Activated CD8-positive, alpha-beta T cell treated with anti-CD3 and anti-CD28 coated beads for 36 hours (primary cell): ENCODE results near the gene LRMDA. TPM values are rescaled to one million over a fixed set of nuclear protein-coding genes. Genes with fewer than 3 reads are reported as not detected.

Source experiments
- ATAC-seq: fragments of 200-7000 bp; cut with Tn5 transposase; one replicate; pipeline ENCODE4 v1.10.0; 2021; ENCODE audit warnings: mild to moderate bottlenecking, moderate library complexity
- CTCF ChIA-PET: fragments of 350-600 bp; sonication (Branson Sonifier 250); formaldehyde crosslinking; loops from one replicate; lab custom pipeline; 2021; ENCODE audit warnings: antibody characterized with exemption; lab: Charles Lee
- POLR2A ChIA-PET: fragments of 350-600 bp; sonication (Branson Sonifier 250); formaldehyde crosslinking; loops from one replicate; lab custom pipeline; 2021; ENCODE audit warnings: antibody characterized with exemption; lab: Charles Lee
- DNase-seq: peaks from one replicate; pipeline ENCODE4 v3.0.0-alpha.2; 2020
- H3K27ac Mint-ChIP-seq: one replicate; pipeline ENCODE4 v1.8.0; 2021; ENCODE audit warnings: mild to moderate bottlenecking, mixed read lengths
- H3K27me3 Mint-ChIP-seq: one replicate; pipeline ENCODE4 v1.8.0; 2021; ENCODE audit warnings: mixed read lengths
- H3K36me3 Mint-ChIP-seq: one replicate; pipeline ENCODE4 v1.8.0; 2021; ENCODE audit warnings: low read depth, mixed read lengths
- H3K4me1 Mint-ChIP-seq: one replicate; pipeline ENCODE4 v1.8.0; 2021; ENCODE audit warnings: low read depth, mixed read lengths
- H3K4me3 Mint-ChIP-seq: one replicate; pipeline ENCODE4 v1.8.0; 2021; ENCODE audit warnings: mild to moderate bottlenecking, moderate library complexity, mixed read lengths
- H3K9me3 Mint-ChIP-seq: one replicate; pipeline ENCODE4 v1.8.0; 2021; ENCODE audit warnings: mixed read lengths
- CTCF ChIP-seq: fragments of 200-600 bp; IDR thresholded peaks from one replicate; pipeline ENCODE4 v1.8.0; 2022; ENCODE audit warnings: antibody characterized with exemption, mild to moderate bottlenecking
- intact Hi-C: fragments of 100-400 bp; cut with micrococcal nuclease; formaldehyde crosslinking; loops from one replicate; pipeline ENCODE4 v1.10.0; 2022
- total RNA-seq, 2 experiments: library from RNA; stranded (reverse); gene quantifications; one replicate each; pipeline ENCODE4 v1.2.3, GENCODE V29; 2021

LRMDA gene
- total RNA-seq, 2 experiments from 2014 or later, result not detected

GRCh38 chr10:75439811-75440210, 8.4 kb downstream of the LRMDA start:
- TF ChIP-seq CTCF, result no peak
- no peaks in the 10 kb centered on the region for H3K36me3 Mint-ChIP-seq

GRCh38 chr10:75440271-75440793, 8.9 kb downstream of the LRMDA start:
- Mint-ChIP-seq H3K4me1 (no peaks in the 10 kb centered on the region), H3K27me3 (peaks cover 5% of the 10 kb centered on the region), H3K36me3 (no peaks in the 10 kb centered on the region), H3K27ac (no peak overlapping the region), H3K4me3 (no peak overlapping the region), H3K9me3 (peaks cover 14% of the 10 kb centered on the region)
- ATAC-seq (no peak), DNase-seq (no peak)
- CTCF ChIA-PET, result no interaction called here
- POLR2A ChIA-PET, result no interaction called here
- TF ChIP-seq CTCF, result no peak
- intact Hi-C loops, result no loop called here

More at GRCh38 chr10:75439811-75440210, 8.4 kb downstream of the LRMDA start:
- no peak overlapping the region for H3K27ac Mint-ChIP-seq
- DNase-seq (no peak), ATAC-seq (no peak)
- intact Hi-C loops, result no loop called here
- CTCF ChIA-PET, result no interaction called here
- H3K4me1 Mint-ChIP-seq, result no peaks in the 10 kb centered on the region
- peaks cover 14% of the 10 kb centered on the region for H3K9me3 Mint-ChIP-seq
- H3K27me3 Mint-ChIP-seq, result peaks cover 6% of the 10 kb centered on the region
- POLR2A ChIA-PET, result no interaction called here
- no peak overlapping the region for H3K4me3 Mint-ChIP-seq

- Mint-ChIP-seq H3K4me1 (no peaks in the 10 kb centered on the region), H3K4me3 (no peak overlapping the region), H3K36me3 (no peaks in the 10 kb centered on the region), H3K27me3 (peaks cover 2% of the 10 kb centered on the region), H3K9me3 (peaks cover 15% of the 10 kb centered on the region), H3K27ac (no peak overlapping the region)
- no peak for DNase-seq
- ATAC-seq, result no peak
- intact Hi-C loops, result no loop called here
- ChIA-PET POLR2A (no interaction called here), CTCF (no interaction called here)
- no peak for TF ChIP-seq CTCF
Observed at GRCh38 chr10:75441196-75441595, 9.8 kb downstream of the LRMDA start.

- TF ChIP-seq CTCF, result no peak
- peaks cover 20% of the 10 kb centered on the region for H3K9me3 Mint-ChIP-seq
- ATAC-seq (no peak), DNase-seq (no peak)
- intact Hi-C loops, result no loop called here
- peaks cover 3% of the 10 kb centered on the region for H3K27me3 Mint-ChIP-seq
- no peak overlapping the region for H3K4me3 Mint-ChIP-seq
- no peak overlapping the region for H3K27ac Mint-ChIP-seq
- H3K4me1 Mint-ChIP-seq, result no peaks in the 10 kb centered on the region
- POLR2A ChIA-PET, result no interaction called here
- no peaks in the 10 kb centered on the region for H3K36me3 Mint-ChIP-seq
- CTCF ChIA-PET, result no interaction called here
Observed at GRCh38 chr10:75441682-75442081, 10.3 kb downstream of the LRMDA start.

- Mint-ChIP-seq H3K4me1 (no peaks in the 10 kb centered on the region), H3K9me3 (peaks cover 22% of the 10 kb centered on the region), H3K27ac (no peak overlapping the region), H3K36me3 (no peaks in the 10 kb centered on the region), H3K27me3 (peaks cover 5% of the 10 kb centered on the region), H3K4me3 (no peak overlapping the region)
- no peak for TF ChIP-seq CTCF
- no peak for ATAC-seq
- DNase-seq, result no peak
- intact Hi-C loops, result no loop called here
- ChIA-PET POLR2A (no interaction called here), CTCF (no interaction called here)
Observed at GRCh38 chr10:75443362-75443761, 11.9 kb downstream of the LRMDA start.
